ENCODE results near the gene CALCOCO1.

Gene CALCOCO1

GRCh38 chr12:53752192-53752601 is 24.9 kb upstream of the CALCOCO1 start:
- no peak for DNase-seq (ENCODE audit: low spot score)

- no peak for DNase-seq (ENCODE audit: low spot score)
Observed at GRCh38 chr12:53751336-53752191, 24.3 kb upstream of the CALCOCO1 start, which contains the start of gene CISTR. Gene CISTR, minus strand, starts transcription at chr12:53751979.

GRCh38 chr12:53750812-53751335 is 23.6 kb upstream of the CALCOCO1 start:
- DNase-seq (ENCODE audit: low spot score) = peak; percentile 29

GRCh38 chr12:53749986-53750811 is 22.9 kb upstream of the CALCOCO1 start:
- no peak for DNase-seq (ENCODE audit: low spot score)

- DNase-seq (ENCODE audit: low spot score) = peak; percentile 36
Observed at GRCh38 chr12:53748072-53748840, 21.0 kb upstream of the CALCOCO1 start.

- peak; percentile 28 for DNase-seq (ENCODE audit: low spot score)
Observed at GRCh38 chr12:53747095-53747494, 19.8 kb upstream of the CALCOCO1 start.

GRCh38 chr12:53746592-53747092 is 19.4 kb upstream of the CALCOCO1 start:
- DNase-seq (ENCODE audit: low spot score) = peak; percentile 97

- DNase-seq (ENCODE audit: low spot score) = no peak
Observed at GRCh38 chr12:53744751-53745150, 17.5 kb upstream of the CALCOCO1 start.

GRCh38 chr12:53744130-53744441 is 16.8 kb upstream of the CALCOCO1 start:
- no peak for DNase-seq (ENCODE audit: low spot score)

- peak; percentile 78 for DNase-seq (ENCODE audit: low spot score)
Observed at GRCh38 chr12:53743266-53744129, 16.2 kb upstream of the CALCOCO1 start.

- DNase-seq (ENCODE audit: low spot score) = no peak
Observed at GRCh38 chr12:53740130-53740491, 12.9 kb upstream of the CALCOCO1 start.

- DNase-seq (ENCODE audit: low spot score) = no peak
Observed at GRCh38 chr12:53739214-53740129, 12.2 kb upstream of the CALCOCO1 start.

- no peak for DNase-seq (ENCODE audit: low spot score)
Observed at GRCh38 chr12:53738406-53739213, 11.4 kb upstream of the CALCOCO1 start.

- DNase-seq (ENCODE audit: low spot score) = no peak
Observed at GRCh38 chr12:53737951-53738405, 10.7 kb upstream of the CALCOCO1 start.

GRCh38 chr12:53737093-53737808 is 10.0 kb upstream of the CALCOCO1 start:
- no peak for DNase-seq (ENCODE audit: low spot score)

- DNase-seq (ENCODE audit: low spot score) = no peak
Observed at GRCh38 chr12:53736592-53736991, 9.3 kb upstream of the CALCOCO1 start.

- DNase-seq (ENCODE audit: low spot score) = no peak
Observed at GRCh38 chr12:53735556-53735955, 8.3 kb upstream of the CALCOCO1 start.

- no peak for DNase-seq (ENCODE audit: low spot score)
Observed at GRCh38 chr12:53734425-53734824, 7.2 kb upstream of the CALCOCO1 start.

All from Ammon's horn (tissue), 1 donor.